ENCODE measurements around the gene SSBP2. TPM values are rescaled to one million over a fixed set of nuclear protein-coding genes. Genes with fewer than 3 reads are reported as not detected.

SSBP2 gene
- total and polyA plus RNA-seq, 2 donors (not counting 3 experiments of a cell fraction or from before 2014, with no cell fraction given): 9.6 to 11.5 TPM

DNA sequence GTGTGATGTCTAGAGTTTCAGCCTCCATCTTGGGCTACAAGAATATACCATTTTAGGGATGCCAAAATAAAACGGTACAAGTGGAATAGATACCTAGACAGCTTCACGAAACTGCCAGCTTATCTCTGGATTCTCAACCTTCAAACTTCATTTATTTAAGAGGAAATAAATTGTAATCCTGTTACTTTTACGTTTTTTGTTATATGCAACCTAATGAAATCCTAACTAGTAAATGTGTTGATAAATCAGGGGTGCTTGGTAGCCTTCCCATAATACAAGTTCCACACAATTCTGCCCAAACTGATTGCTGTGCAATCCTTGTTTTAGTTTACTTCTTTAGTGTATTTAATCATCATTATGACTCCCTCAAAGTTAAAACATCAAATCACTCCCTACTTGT, 75.5 kb downstream of the SSBP2 start:
- H3K4me2 ChIP-seq (ENCODE audit: insufficient read depth, low read length): no peak overlapping the region
- CTCF ChIA-PET: interaction anchor here (1.8 kb wide), 1 partner anchor 18 kb away, joined by 8 read pairs; no protein-coding TSS in a partner anchor
- H3K27me3 ChIP-seq (ENCODE audit: control insufficient read depth in 2 of 2, insufficient read depth in 2 of 2, low read length in 2 of 2): no peaks in the 10 kb centered on the region
- TF ChIP-seq EZH2 (IDR thresholded peaks at IDR 0.05; ENCODE audit: borderline replicate concordance, low read depth, low read length, severe bottlenecking): no peak
- no peak for TF ChIP-seq JUN (IDR thresholded peaks at IDR 0.05; ENCODE audit: borderline replicate concordance, insufficient read depth, insufficient read length, low read depth)
- TF ChIP-seq, protein P1, sequence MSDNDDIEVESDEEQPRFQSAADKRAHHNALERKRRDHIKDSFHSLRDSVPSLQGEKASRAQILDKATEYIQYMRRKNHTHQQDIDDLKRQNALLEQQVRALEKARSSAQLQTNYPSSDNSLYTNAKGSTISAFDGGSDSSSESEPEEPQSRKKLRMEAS (IDR thresholded peaks at IDR 0.05; ENCODE audit: insufficient read depth, insufficient read length): no peak
- TF ChIP-seq, protein P2, sequence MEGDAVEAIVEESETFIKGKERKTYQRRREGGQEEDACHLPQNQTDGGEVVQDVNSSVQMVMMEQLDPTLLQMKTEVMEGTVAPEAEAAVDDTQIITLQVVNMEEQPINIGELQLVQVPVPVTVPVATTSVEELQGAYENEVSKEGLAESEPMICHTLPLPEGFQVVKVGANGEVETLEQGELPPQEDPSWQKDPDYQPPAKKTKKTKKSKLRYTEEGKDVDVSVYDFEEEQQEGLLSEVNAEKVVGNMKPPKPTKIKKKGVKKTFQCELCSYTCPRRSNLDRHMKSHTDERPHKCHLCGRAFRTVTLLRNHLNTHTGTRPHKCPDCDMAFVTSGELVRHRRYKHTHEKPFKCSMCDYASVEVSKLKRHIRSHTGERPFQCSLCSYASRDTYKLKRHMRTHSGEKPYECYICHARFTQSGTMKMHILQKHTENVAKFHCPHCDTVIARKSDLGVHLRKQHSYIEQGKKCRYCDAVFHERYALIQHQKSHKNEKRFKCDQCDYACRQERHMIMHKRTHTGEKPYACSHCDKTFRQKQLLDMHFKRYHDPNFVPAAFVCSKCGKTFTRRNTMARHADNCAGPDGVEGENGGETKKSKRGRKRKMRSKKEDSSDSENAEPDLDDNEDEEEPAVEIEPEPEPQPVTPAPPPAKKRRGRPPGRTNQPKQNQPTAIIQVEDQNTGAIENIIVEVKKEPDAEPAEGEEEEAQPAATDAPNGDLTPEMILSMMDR (IDR thresholded peaks at IDR 0.05; ENCODE audit: extremely low read depth in 1 of 2, insufficient read depth in 1 of 2, low read depth in 1 of 2, low read length in 2 of 2): no peak
- TF ChIP-seq POLR2A (IDR thresholded peaks at IDR 0.05; ENCODE audit: low read depth, low read length): no peak
- no peak for TF ChIP-seq MYC (IDR thresholded peaks at IDR 0.05; ENCODE audit: low read depth, low read length)
- no peak for TF ChIP-seq FOS (IDR thresholded peaks at IDR 0.05; ENCODE audit: borderline replicate concordance, insufficient read depth, low read length)
- H3K27ac ChIP-seq (ENCODE audit: insufficient read depth, low read depth, low read length): no peak overlapping the region
- H3K9me3 ChIP-seq (replicated peaks; ENCODE audit: control insufficient read depth, insufficient read depth, low read length): no peaks in the 10 kb centered on the region
- H3K4me3 ChIP-seq (replicated peaks in 1 of 3; ENCODE audit: insufficient read depth in 1 of 3, low read depth in 1 of 3, low read length in 3 of 3): no peak overlapping the region
- no peak overlapping the region for H2AFZ ChIP-seq (ENCODE audit: low read depth, low read length)
- no peaks in the 10 kb centered on the region for H3K9me1 ChIP-seq (replicated peaks; ENCODE audit: control insufficient read depth, extremely low read depth, insufficient read depth, low read length)
- no peak overlapping the region for H3K9ac ChIP-seq (replicated peaks; ENCODE audit: extremely low read depth, insufficient read depth, low read length)
- DNase-seq (ENCODE audit: low read depth, low spot score): no peak
- H3K4me1 ChIP-seq (ENCODE audit: control insufficient read depth, extremely low read depth, insufficient read depth, low read length): no peaks in the 10 kb centered on the region
- POLR2A ChIA-PET: no interaction called here
- dilution Hi-C loops (cut with MboI; ENCODE audit: extremely low pct_ligation_motif_present, low sequenced_read_pairs): no loop called here
- H4K20me1 ChIP-seq (replicated peaks; ENCODE audit: control insufficient read depth, extremely low read depth, insufficient read depth, low read length): no peaks in the 10 kb centered on the region
- H3K79me2 ChIP-seq (ENCODE audit: control insufficient read depth, insufficient read depth, low read length): no peaks in the 10 kb centered on the region
- no peak for FAIRE-seq
- BruUV-seq (replicated peaks): no TSS peak
- H3K36me3 ChIP-seq (ENCODE audit: control insufficient read depth in 2 of 2, extremely low read depth in 1 of 2, insufficient read depth in 2 of 2, low read length in 2 of 2): no peaks in the 10 kb centered on the region
- intact Hi-C loops (cut with micrococcal nuclease): no loop called here
